Neutrophil (primary cell): ENCODE data around the gene CYP2W1.
A peak's percentile ranks its signal among the peaks of the same experiment; 100 is the strongest.
"Not testable (repeated sequence)": the region's sequence is repeated elsewhere in the genome, so short reads cannot be mapped to it uniquely, and the experiment has no call there.

ENCODE experiments used
- H3K27ac ChIP-seq: fragments of 200-600 bp; sonication (generic); 2 replicates; pipeline ENCODE4 v1.5.1; 2016; ENCODE audit warnings: mild to moderate bottlenecking, moderate library complexity
- H3K27me3 ChIP-seq: fragments of 200-600 bp; sonication (generic); 2 replicates; pipeline ENCODE4 v1.6.0; 2016; ENCODE audit warnings: mild to moderate bottlenecking
- H3K36me3 ChIP-seq: fragments of 200-600 bp; sonication (generic); 2 replicates; pipeline ENCODE4 v1.5.1; 2017
- H3K4me1 ChIP-seq, 2 experiments: fragments of 200-600 bp in 1 of 2; sonication (generic) in 1 of 2; 1 replicate in 1 of 2; 2 replicates in 1 of 2; pipeline versions ENCODE4 v1.5.1 to v1.6.1; 2013 to 2016; ENCODE audit warnings: low read depth in 1 of 2, low read length in 1 of 2, mild to moderate bottlenecking in 1 of 2, moderate library complexity in 1 of 2; ENCODE audit not compliant: control insufficient read depth in 1 of 2, insufficient read depth in 1 of 2
- H3K4me3 ChIP-seq, 2 experiments: fragments of 200-600 bp in 1 of 2; sonication (generic) in 1 of 2; 1 replicate in 1 of 2; 2 replicates in 1 of 2; pipeline ENCODE4 v1.5.1; 2013 to 2016; ENCODE audit warnings: low read depth in 1 of 2, low read length in 1 of 2, mild to moderate bottlenecking in 1 of 2, moderate library complexity in 1 of 2
- H3K9me3 ChIP-seq: fragments of 200-600 bp; sonication (generic); 2 replicates; pipeline ENCODE4 v1.5.1; 2016
- TF ChIP-seq, protein P1 (sequence below): fragments of 200-600 bp; sonication (generic); IDR thresholded peaks from 2 replicates; pipeline ENCODE4 v1.5.1; 2016; ENCODE audit warnings: antibody characterized with exemption

Gene CYP2W1

DNA sequence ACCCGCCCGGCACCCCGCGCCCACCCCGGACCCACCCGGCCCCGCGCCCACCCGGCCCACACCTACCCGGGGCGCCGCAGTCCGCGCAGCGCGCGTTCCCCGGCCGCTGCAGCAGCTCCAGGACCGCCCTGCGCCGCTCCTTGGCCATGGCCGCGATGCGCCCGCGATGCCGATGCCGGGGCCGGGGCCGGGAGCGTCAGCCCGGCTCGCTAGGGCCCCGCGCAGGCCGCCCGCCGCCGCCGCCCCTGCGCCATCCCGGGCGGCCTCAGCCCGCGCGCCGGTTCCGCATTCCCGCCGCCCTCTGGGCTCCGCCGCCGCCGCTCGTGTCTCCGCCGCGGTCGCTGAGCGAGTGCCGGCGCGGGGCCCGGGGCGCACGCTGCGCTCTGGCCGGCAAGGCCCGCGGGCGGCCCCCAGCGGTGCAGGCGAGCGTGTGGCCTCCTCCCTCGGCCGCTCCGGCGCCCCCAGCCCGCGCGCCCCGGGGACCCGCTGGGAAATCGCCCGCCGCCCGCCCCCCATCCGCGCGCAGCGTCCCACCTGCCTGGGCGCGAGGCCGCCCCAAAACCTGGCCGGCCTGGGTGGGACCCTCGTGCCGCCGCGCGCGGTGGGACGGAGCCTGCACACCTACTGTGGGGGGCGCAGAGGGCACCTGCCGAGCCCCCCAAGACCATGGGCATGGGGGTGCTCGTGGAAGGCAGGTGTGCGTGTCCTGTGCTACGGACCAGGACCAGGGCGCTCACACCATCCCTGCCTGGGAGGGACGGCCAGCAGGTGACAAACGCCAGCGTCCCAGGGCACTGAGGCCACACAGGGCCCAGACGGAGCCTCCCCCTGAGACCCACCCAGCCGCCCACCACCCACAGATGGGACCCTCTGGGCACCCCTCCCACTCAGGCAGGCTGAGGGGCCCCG lies 28.4 kb upstream of the CYP2W1 start, which contains the start of gene ADAP1:
TSS of gene ADAP1 (minus strand) at position 351 of the 909 bp plus-strand sequence. CDS start at position 148, 203 bp downstream.
- H3K27me3 ChIP-seq, result no peaks in the 10 kb centered on the region
- H3K4me3 ChIP-seq, result peak within 1 kb of the TSS; percentile 85 to 97
- peaks cover 63 to 65% of the 10 kb centered on the region in 2 experiments for H3K4me1 ChIP-seq
- TF ChIP-seq, protein P1, sequence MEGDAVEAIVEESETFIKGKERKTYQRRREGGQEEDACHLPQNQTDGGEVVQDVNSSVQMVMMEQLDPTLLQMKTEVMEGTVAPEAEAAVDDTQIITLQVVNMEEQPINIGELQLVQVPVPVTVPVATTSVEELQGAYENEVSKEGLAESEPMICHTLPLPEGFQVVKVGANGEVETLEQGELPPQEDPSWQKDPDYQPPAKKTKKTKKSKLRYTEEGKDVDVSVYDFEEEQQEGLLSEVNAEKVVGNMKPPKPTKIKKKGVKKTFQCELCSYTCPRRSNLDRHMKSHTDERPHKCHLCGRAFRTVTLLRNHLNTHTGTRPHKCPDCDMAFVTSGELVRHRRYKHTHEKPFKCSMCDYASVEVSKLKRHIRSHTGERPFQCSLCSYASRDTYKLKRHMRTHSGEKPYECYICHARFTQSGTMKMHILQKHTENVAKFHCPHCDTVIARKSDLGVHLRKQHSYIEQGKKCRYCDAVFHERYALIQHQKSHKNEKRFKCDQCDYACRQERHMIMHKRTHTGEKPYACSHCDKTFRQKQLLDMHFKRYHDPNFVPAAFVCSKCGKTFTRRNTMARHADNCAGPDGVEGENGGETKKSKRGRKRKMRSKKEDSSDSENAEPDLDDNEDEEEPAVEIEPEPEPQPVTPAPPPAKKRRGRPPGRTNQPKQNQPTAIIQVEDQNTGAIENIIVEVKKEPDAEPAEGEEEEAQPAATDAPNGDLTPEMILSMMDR, result peak; percentile 55
- H3K27ac ChIP-seq, result peak within 1 kb of the TSS; percentile 94
- H3K9me3 ChIP-seq, result no peaks in the 10 kb centered on the region
- peaks cover 12% of the 10 kb centered on the region for H3K36me3 ChIP-seq

DNA sequence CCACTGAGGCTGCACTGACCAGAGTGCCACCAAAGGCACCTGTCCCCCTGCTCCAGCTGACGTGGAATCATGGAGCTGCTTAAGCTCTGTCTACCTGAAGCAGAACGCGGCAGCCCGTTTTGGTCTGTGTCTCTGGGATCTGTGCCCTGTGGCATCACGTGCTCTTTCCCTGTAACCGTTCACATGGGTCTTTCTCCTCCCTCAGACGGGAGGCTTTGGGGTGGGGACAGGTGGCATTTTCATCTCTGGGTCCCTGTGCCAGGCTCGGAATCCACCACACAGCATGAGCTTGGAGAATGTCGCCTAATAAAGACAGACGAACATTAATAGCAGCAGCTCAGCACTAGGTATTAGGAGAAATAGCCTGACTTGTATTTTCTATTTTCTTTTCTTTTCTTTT lies 26.9 kb upstream of the CYP2W1 start:
- no peaks in the 10 kb centered on the region for H3K27me3 ChIP-seq
- H3K4me3 ChIP-seq, result no peak overlapping the region

DNA sequence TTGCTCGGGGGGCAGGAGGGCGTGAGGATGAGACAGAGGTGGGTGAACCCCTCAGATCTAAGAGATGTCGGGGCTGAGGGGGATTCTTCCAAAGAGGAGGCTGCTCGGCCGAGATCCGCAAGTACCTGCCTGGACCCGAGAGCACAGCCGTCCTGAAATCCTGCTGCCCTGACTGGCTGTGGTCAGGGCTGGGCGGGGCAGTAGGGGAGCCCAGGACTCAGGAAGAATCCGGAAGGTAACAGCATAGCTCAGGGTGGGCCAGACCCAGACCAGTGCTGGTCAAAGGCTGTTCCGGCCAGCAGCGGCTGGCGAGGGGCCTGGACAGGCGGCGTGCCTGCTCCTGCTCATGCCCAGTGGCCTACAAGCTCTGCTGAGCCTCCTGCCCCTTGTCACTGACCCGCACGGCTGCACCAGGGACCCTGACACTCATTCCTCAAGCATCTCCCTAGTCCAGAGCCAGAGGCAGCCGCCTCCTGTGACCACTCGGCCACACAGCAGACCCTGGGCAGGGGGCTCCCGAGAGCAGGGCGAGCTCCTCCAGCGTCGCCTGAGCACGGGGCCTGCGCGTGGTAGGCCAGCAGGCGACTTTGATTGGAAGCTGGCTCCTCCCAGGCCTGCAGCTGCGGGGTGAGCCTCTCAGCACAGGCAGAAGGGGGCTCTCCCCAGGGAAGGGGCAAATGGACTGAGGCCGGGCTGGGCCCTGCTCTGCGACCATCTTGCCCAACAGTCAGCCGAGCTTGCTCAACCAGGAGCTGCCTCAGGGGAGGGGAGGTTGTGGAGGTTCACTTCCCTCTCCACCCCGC lies 25.4 kb upstream of the CYP2W1 start:
- H3K36me3 ChIP-seq, result no peaks in the 10 kb centered on the region
- peaks cover 51% of the 10 kb centered on the region in 2 experiments for H3K4me1 ChIP-seq
- peak overlapping the region; percentile 31 to 54 for H3K4me3 ChIP-seq
- H3K9me3 ChIP-seq, result no peaks in the 10 kb centered on the region
- TF ChIP-seq, protein P1, result no peak
- H3K27me3 ChIP-seq, result peaks cover 3% of the 10 kb centered on the region
- peak overlapping the region; percentile 79 for H3K27ac ChIP-seq

More for the DNA sequence above, 26.9 kb upstream of the CYP2W1 start:
- Histone ChIP-seq H3K36me3 (peaks cover 7% of the 10 kb centered on the region), H3K4me1 (peaks cover 54 to 58% of the 10 kb centered on the region in 2 experiments), H3K9me3 (no peaks in the 10 kb centered on the region), H3K27ac (peak overlapping the region; percentile 23)
- TF ChIP-seq, protein P1, result no peak

DNA sequence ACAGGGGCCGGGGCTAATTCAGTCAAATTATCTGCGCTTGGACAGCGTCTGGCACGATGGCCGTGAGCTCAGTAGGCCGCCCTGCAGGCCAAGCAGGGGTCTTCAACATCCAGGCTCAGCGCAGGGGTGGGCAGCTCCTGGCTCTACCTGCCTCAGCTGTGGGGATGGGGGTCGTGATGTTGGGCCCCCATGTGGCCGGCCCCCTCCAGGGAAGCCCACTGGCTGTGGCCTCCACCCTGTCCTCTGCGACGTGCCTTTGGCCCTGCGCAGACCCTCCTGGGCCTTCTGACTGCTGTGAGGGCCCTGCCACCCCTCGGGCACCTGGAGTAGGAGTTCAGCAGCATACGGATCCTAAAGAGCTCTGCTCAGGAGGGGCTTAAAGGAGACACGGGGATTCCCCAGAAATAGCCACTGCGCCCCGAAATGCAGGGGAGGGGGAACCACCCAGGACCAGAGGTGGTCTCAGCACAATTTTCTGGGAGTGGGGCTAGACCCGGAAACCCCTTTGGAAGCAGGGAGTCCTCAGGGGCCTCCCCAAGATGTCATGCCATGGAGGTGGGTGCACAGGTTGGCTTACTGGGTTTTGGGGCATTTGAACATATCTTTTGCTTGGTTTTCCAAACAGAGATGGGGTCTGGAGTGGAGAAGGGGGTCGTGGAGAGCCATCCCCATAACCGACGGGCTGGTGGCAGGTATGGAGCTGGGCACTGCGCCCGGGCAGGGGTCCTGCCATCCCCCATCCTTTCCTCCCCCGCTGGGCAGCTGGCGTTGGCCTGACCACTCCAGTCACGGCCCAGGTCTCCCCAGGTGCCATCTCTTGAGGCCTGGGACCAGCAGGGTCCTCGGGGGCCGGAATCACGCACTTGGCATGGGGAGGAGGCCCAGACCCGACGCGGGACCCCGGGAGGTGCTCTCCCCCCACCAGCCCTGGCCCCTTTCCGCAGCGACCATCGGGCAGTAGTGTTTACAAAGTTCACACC lies 24.5 kb upstream of the CYP2W1 start:
- Histone ChIP-seq H3K36me3 (no peaks in the 10 kb centered on the region), H3K9me3 (no peaks in the 10 kb centered on the region), H3K4me3 (peak overlapping the region; percentile 31 to 54), H3K27ac (peak overlapping the region; percentile 79), H3K27me3 (peaks cover 12% of the 10 kb centered on the region), H3K4me1 (peaks cover 50 to 51% of the 10 kb centered on the region in 2 experiments)
- TF ChIP-seq, protein P1, result no peak

DNA sequence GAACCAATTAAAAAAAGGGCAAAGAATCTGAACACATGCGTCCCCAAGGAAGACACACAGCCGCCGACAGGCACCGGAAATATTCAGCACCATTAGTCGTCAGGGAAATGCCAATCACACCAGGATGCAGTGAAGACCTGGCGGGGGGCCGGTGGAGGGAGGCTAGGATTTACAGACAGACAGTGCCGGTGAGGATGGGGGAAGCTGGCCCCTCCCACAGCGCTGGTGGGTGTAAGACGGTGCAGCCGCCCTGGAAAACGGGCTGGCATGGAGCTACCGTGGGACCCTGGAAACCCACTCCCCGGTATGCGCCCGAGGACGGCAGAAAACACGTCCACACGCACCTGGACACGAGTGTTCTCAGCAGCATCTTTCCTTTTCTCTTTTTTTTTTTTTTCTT lies 23.7 kb upstream of the CYP2W1 start:
- no peaks in the 10 kb centered on the region for H3K36me3 ChIP-seq
- no peak overlapping the region for H3K4me3 ChIP-seq
- peaks cover 56 to 57% of the 10 kb centered on the region in 2 experiments for H3K4me1 ChIP-seq
- TF ChIP-seq, protein P1, result no peak
- H3K9me3 ChIP-seq, result no peaks in the 10 kb centered on the region
- H3K27me3 ChIP-seq, result peaks cover 17% of the 10 kb centered on the region
- H3K27ac ChIP-seq, result no peak overlapping the region

DNA sequence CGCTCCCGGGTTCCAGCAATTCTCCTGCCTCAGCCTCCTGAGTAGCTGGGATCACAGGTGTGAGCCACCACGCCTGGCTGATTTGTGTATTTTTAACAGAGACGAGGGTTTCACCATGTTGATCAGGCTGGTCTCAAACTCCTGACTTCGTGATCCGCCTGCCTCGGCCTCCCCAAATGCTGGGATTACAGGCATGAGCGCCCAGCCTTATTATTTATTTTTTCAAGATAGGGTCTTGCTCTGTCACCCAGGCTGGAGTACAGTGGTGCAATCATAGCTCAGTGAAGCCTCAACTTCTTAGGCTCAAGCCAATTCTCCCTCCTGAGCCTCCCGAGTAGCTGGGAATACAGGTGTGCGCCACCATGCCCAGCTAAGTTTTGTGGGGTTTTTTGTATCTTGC lies 23.2 kb upstream of the CYP2W1 start:
- H3K27me3 ChIP-seq, result peaks cover 17% of the 10 kb centered on the region
- H3K36me3 ChIP-seq, H3K27ac ChIP-seq, H3K4me3 ChIP-seq, H3K9me3 ChIP-seq: not testable (repeated sequence)
- peaks cover 59 to 60% of the 10 kb centered on the region in 2 experiments for H3K4me1 ChIP-seq
